ENCODE results near the gene B3GAT3. TPM values are rescaled to one million over a fixed set of nuclear protein-coding genes. Genes with fewer than 3 reads are reported as not detected.

Gene B3GAT3
- polyA plus RNA-seq, 2 donors, result 14.9 to 25.4 TPM

GRCh38 chr11:62614275-62614674 is 7.5 kb downstream of the B3GAT3 start:
- H3K36me3 ChIP-seq (ENCODE audit: control insufficient read depth in 2 of 2, insufficient read depth in 2 of 2, low read length in 1 of 2), result peaks cover 0 to 17% of the 10 kb centered on the region in 2 donors
- peak overlapping the region; percentile 79 to 97 for H3K27ac ChIP-seq (ENCODE audit: low read depth in 2 of 2, low read length in 1 of 2)
- 50 to 53% methylated on average over 8 of the region's 8 CpGs for WGBS, 2 donors
- no peaks in the 10 kb centered on the region for H3K27me3 ChIP-seq (ENCODE audit: control insufficient read depth in 1 of 2, insufficient read depth in 2 of 2, low read length in 2 of 2)
- H3K9me3 ChIP-seq (ENCODE audit: control insufficient read depth in 2 of 2, insufficient read depth in 1 of 2, low read depth in 1 of 2, low read length in 1 of 2), result no peaks in the 10 kb centered on the region
- H3K4me3 ChIP-seq (ENCODE audit: low read depth in 1 of 2, low read length in 2 of 2), result no peak overlapping the region
- peaks cover 7 to 17% of the 10 kb centered on the region in 2 donors for H3K4me1 ChIP-seq (ENCODE audit: control insufficient read depth in 2 of 2, insufficient read depth in 2 of 2, low read length in 1 of 2)

GRCh38 chr11:62613291-62613778 is 8.5 kb downstream of the B3GAT3 start:
- H3K4me3 ChIP-seq (ENCODE audit: low read depth in 1 of 2, low read length in 2 of 2), result no peak overlapping the region
- peaks cover 7 to 17% of the 10 kb centered on the region in 2 donors for H3K4me1 ChIP-seq (ENCODE audit: control insufficient read depth in 2 of 2, insufficient read depth in 2 of 2, low read length in 1 of 2)
- H3K27ac ChIP-seq (ENCODE audit: low read depth in 2 of 2, low read length in 1 of 2), result peak overlapping the region; percentile 88 to 97
- no peaks in the 10 kb centered on the region for H3K27me3 ChIP-seq (ENCODE audit: control insufficient read depth in 1 of 2, insufficient read depth in 2 of 2, low read length in 2 of 2)
- 33 to 40% methylated on average over 13 to 15 of the region's 15 CpGs for WGBS, 2 donors
- no peaks in the 10 kb centered on the region for H3K9me3 ChIP-seq (ENCODE audit: control insufficient read depth in 2 of 2, insufficient read depth in 1 of 2, low read depth in 1 of 2, low read length in 1 of 2)
- H3K36me3 ChIP-seq (ENCODE audit: control insufficient read depth in 2 of 2, insufficient read depth in 2 of 2, low read length in 1 of 2), result peaks cover 0 to 26% of the 10 kb centered on the region in 2 donors

GRCh38 chr11:62612366-62613290 is 9.2 kb downstream of the B3GAT3 start, which contains the start of the genes EML3 and ROM1:
EML3 (minus strand) TSS chr11:62612775; CDS start chr11:62612457, 318 bp downstream.
ROM1 (plus strand) TSS chr11:62613257; CDS start chr11:62613282, 25 bp downstream.
- 1 to 2% methylated on average over 62 to 91 of the region's 91 CpGs for WGBS, 2 donors
- H3K27ac ChIP-seq (ENCODE audit: low read depth in 2 of 2, low read length in 1 of 2), result peak within 1 kb of the TSS; percentile 88 to 97
- no peaks in the 10 kb centered on the region for H3K9me3 ChIP-seq (ENCODE audit: control insufficient read depth in 2 of 2, insufficient read depth in 1 of 2, low read depth in 1 of 2, low read length in 1 of 2)
- no peaks in the 10 kb centered on the region for H3K27me3 ChIP-seq (ENCODE audit: control insufficient read depth in 1 of 2, insufficient read depth in 2 of 2, low read length in 2 of 2)
- peaks cover 0 to 30% of the 10 kb centered on the region in 2 donors for H3K36me3 ChIP-seq (ENCODE audit: control insufficient read depth in 2 of 2, insufficient read depth in 2 of 2, low read length in 1 of 2)
- peak within 1 kb of the TSS; percentile 74 to 75 for H3K4me3 ChIP-seq (ENCODE audit: low read depth in 1 of 2, low read length in 2 of 2)
- H3K4me1 ChIP-seq (ENCODE audit: control insufficient read depth in 2 of 2, insufficient read depth in 2 of 2, low read length in 1 of 2), result peaks cover 7 to 17% of the 10 kb centered on the region in 2 donors

GRCh38 chr11:62611705-62612365 is 10.0 kb downstream of the B3GAT3 start:
- H3K4me3 ChIP-seq (ENCODE audit: low read depth in 1 of 2, low read length in 2 of 2), result peak overlapping the region; percentile 74 to 75
- peaks cover 7 to 17% of the 10 kb centered on the region in 2 donors for H3K4me1 ChIP-seq (ENCODE audit: control insufficient read depth in 2 of 2, insufficient read depth in 2 of 2, low read length in 1 of 2)
- H3K27me3 ChIP-seq (ENCODE audit: control insufficient read depth in 1 of 2, insufficient read depth in 2 of 2, low read length in 2 of 2), result no peaks in the 10 kb centered on the region
- peaks cover 0 to 28% of the 10 kb centered on the region in 2 donors for H3K36me3 ChIP-seq (ENCODE audit: control insufficient read depth in 2 of 2, insufficient read depth in 2 of 2, low read length in 1 of 2)
- H3K9me3 ChIP-seq (ENCODE audit: control insufficient read depth in 2 of 2, insufficient read depth in 1 of 2, low read depth in 1 of 2, low read length in 1 of 2), result no peaks in the 10 kb centered on the region
- 0 to 1% methylated on average over 34 of the region's 34 CpGs for WGBS, 2 donors
- peak overlapping the region; percentile 88 to 97 for H3K27ac ChIP-seq (ENCODE audit: low read depth in 2 of 2, low read length in 1 of 2)

GRCh38 chr11:62610814-62611704 is 10.7 kb downstream of the B3GAT3 start:
- Histone ChIP-seq H3K27me3 (ENCODE audit: control insufficient read depth in 1 of 2, insufficient read depth in 2 of 2, low read length in 2 of 2) (no peaks in the 10 kb centered on the region), H3K36me3 (ENCODE audit: control insufficient read depth in 2 of 2, insufficient read depth in 2 of 2, low read length in 1 of 2) (peaks cover 0 to 25% of the 10 kb centered on the region in 2 donors), H3K4me3 (ENCODE audit: low read depth in 1 of 2, low read length in 2 of 2) (peak overlapping the region; percentile 74 to 75), H3K4me1 (ENCODE audit: control insufficient read depth in 2 of 2, insufficient read depth in 2 of 2, low read length in 1 of 2) (peaks cover 7 to 17% of the 10 kb centered on the region in 2 donors), H3K9me3 (ENCODE audit: control insufficient read depth in 2 of 2, insufficient read depth in 1 of 2, low read depth in 1 of 2, low read length in 1 of 2) (no peaks in the 10 kb centered on the region), H3K27ac (ENCODE audit: low read depth in 2 of 2, low read length in 1 of 2) (peak overlapping the region; percentile 88 to 97)
- WGBS, 2 donors, result 63 to 64% methylated on average over 28 of the region's 28 CpGs

- 87 to 92% methylated on average over 6 of the region's 6 CpGs for WGBS, 2 donors
- Histone ChIP-seq H3K4me3 (ENCODE audit: low read depth in 1 of 2, low read length in 2 of 2) (no peak overlapping the region), H3K4me1 (ENCODE audit: control insufficient read depth in 2 of 2, insufficient read depth in 2 of 2, low read length in 1 of 2) (peaks cover 7 to 17% of the 10 kb centered on the region in 2 donors), H3K27me3 (ENCODE audit: control insufficient read depth in 1 of 2, insufficient read depth in 2 of 2, low read length in 2 of 2) (no peaks in the 10 kb centered on the region), H3K9me3 (ENCODE audit: control insufficient read depth in 2 of 2, insufficient read depth in 1 of 2, low read depth in 1 of 2, low read length in 1 of 2) (no peaks in the 10 kb centered on the region), H3K27ac (ENCODE audit: low read depth in 2 of 2, low read length in 1 of 2) (no peak overlapping the region), H3K36me3 (ENCODE audit: control insufficient read depth in 2 of 2, insufficient read depth in 2 of 2, low read length in 1 of 2) (peaks cover 3 to 31% of the 10 kb centered on the region in 2 donors)
Measured at GRCh38 chr11:62610403-62610802, 11.4 kb downstream of the B3GAT3 start.

- WGBS, 2 donors, result 93 to 94% methylated on average over 12 of the region's 12 CpGs
Measured at GRCh38 chr11:62608776-62609175, 13.0 kb downstream of the B3GAT3 start.

GRCh38 chr11:62607714-62608113 is 14.1 kb downstream of the B3GAT3 start:
- WGBS, 2 donors, result 68 to 73% methylated on average over 4 of the region's 4 CpGs
- Histone ChIP-seq H3K36me3 (ENCODE audit: control insufficient read depth in 2 of 2, insufficient read depth in 2 of 2, low read length in 1 of 2) (peaks cover 5 to 36% of the 10 kb centered on the region in 2 donors), H3K9me3 (ENCODE audit: control insufficient read depth in 2 of 2, insufficient read depth in 1 of 2, low read depth in 1 of 2, low read length in 1 of 2) (no peaks in the 10 kb centered on the region), H3K27me3 (ENCODE audit: control insufficient read depth in 1 of 2, insufficient read depth in 2 of 2, low read length in 2 of 2) (no peaks in the 10 kb centered on the region), H3K4me1 (ENCODE audit: control insufficient read depth in 2 of 2, insufficient read depth in 2 of 2, low read length in 1 of 2) (peaks cover 7 to 11% of the 10 kb centered on the region in 2 donors), H3K27ac (ENCODE audit: low read depth in 2 of 2, low read length in 1 of 2) (peak overlapping the region in 1 of 2 donors; percentile 76), H3K4me3 (ENCODE audit: low read depth in 1 of 2, low read length in 2 of 2) (no peak overlapping the region)

More at GRCh38 chr11:62608776-62609175, 13.0 kb downstream of the B3GAT3 start:
- Histone ChIP-seq H3K4me3 (ENCODE audit: low read depth in 1 of 2, low read length in 2 of 2) (no peak overlapping the region), H3K9me3 (ENCODE audit: control insufficient read depth in 2 of 2, insufficient read depth in 1 of 2, low read depth in 1 of 2, low read length in 1 of 2) (no peaks in the 10 kb centered on the region), H3K36me3 (ENCODE audit: control insufficient read depth in 2 of 2, insufficient read depth in 2 of 2, low read length in 1 of 2) (peaks cover 5 to 36% of the 10 kb centered on the region in 2 donors), H3K27ac (ENCODE audit: low read depth in 2 of 2, low read length in 1 of 2) (peak overlapping the region in 1 of 2 donors; percentile 56), H3K4me1 (ENCODE audit: control insufficient read depth in 2 of 2, insufficient read depth in 2 of 2, low read length in 1 of 2) (peaks cover 7 to 17% of the 10 kb centered on the region in 2 donors), H3K27me3 (ENCODE audit: control insufficient read depth in 1 of 2, insufficient read depth in 2 of 2, low read length in 2 of 2) (no peaks in the 10 kb centered on the region)

Data from esophagus (tissue), 2 donors.